Stimulated activated CD8-positive, alpha-beta memory T cell treated with anti-CD3 and anti-CD28 coated beads, Interleukin-7, amount 100 ng/mL, for 1 hour (primary cell): Measurements from ENCODE around the gene PPP1R13B.
"Not testable (repeated sequence)": the region's sequence is repeated elsewhere in the genome, so short reads cannot be mapped to it uniquely, and the experiment has no call there.

ENCODE experiments used
- DNase-seq, 2 donors: peaks; one replicate each; pipeline ENCODE4 v3.0.0-alpha.2; 2020; ENCODE audit warnings: low read depth in 2 of 2

Gene PPP1R13B

DNA sequence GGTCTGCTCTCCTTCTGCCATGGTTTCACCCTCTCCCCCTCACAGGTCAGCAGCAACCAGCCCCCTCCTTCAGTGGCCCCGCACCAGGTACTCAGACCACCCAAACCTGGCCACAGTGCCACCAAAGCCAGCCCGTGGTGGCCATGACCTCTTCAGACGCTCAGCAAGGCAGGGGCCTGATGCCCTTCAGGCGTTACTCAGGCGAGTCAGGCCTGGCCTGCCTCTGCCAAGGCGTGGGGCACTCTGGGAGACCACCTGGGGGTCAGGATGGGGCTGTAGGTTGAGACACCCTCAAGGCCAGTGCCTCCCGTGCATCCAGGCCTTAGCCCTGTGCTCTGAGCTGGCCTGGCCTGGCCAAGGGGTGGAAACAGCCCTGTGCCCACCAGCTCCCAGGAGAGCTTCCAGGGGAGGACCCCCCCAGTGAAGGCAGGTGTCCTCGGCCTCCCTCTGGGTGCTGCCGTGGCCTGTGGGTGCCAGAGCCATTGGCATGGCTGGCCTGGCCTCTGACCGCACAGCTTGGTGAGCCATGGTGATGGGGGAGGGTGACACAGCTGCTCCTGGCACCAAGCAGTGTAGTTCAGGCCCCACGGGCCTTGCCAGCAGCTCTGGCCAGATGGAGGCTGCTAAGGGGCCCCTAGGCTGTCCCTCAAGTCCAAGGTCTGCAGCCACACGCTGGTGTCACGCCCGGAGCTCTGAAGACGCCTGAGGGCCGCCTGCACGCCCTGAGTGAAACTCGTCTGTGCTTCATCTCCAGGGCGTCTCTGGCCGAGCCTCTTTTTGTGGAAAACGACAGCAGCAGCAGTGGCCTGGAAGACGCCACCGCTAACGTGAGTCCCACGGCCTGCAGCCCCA is 147.2 kb downstream of the PPP1R13B start:
- DNase-seq, result no peak

DNA sequence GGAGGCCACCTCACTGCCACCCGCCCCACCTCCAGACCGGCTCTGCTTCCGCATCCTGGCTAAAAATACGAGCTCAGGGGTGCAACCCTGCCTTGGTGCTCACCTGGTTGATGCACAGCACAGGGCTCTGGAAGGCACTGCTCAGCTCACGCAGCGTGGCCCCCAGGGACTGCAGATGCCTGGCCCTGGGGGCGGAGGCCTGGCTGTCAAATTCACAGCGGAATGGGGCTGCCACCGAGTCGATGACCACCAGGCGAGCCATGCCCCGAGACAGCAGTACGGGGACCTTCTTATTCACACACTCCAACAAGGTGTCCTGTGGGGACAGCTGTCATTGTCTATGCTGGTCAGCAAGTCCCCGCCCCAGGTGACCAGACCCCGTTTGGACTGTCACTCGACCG is 148.1 kb downstream of the PPP1R13B start:
- no peak for DNase-seq

DNA sequence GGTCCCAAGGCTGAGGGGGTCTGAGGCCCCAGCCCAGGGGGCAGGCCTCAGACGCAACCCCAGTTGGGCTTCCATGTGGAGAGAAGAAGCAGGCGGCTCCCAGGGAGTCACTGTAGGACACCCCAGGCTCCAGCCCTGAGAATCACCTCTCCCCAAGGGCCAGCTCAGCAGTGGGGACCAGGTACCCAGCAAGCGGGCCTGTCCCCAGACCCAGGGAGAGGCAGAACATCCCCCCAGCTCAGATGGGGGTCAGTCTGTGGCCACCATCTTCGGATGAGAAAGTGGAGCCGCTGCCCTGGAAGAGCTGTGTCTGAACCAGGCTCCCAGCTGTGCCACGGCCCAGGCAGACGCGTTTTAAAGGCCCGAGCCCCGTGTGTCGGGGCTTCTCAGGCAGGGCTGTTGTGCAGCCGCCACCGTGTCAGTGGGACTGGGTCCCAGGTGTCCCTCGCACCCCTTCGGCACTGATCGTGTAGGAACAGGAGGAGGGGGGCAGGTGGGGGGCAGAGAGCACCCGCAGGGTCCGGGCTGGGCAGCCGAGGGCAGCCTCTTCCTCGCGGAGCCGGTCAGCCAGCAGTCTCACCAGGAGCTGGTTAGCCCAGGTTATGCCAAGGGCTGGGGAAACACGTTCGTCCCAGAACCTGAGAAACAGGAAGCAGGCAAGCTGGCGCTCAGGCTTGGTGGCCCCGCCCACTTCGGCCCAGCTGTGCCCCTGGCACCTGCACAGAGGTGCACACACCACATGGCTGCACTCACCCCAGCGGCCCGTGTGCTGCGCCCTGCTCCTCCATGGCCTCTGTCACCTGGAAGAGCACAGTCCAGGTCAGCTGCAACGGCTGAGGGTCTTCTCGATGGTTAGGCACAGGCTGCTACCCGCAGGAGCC is 148.8 kb downstream of the PPP1R13B start:
- DNase-seq, result no peak

DNA sequence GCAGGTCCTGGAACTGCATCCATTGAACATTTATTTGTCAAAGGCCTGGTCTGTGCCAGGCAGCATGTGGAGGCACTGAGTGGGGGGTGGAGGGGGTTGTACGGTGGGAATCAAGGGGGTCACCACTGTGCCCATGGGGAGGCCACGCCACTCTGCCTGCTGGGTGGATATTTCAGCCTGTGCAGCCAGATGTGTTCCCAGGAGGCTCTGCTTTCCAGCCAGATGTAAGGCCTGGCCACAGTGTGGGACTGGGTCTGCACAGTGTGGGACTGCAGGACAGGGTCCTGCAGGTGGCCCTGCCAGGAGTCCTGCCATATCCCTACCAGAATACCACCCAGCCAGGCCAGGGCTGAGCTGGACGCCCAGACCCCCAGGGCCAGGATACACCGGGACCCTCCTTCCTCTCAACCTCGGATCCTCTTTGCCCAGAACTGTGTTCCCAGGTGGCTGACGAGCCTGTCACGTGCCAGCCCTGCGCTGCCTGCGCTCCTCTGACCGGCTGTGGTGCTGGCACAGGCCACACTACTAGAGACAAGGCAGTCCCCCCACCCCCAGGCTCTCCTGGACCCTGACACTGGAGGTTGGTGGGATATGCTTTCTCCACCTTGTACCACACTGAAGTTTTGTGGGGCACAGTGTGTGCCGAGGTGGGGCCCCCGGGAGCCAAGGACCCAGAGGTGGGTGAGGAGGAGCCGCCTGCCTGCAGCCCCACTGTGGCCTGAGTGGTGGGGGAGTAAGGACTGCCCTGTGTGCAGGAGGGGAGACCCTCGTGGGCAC is 149.6 kb downstream of the PPP1R13B start:
- DNase-seq, result no peak

DNA sequence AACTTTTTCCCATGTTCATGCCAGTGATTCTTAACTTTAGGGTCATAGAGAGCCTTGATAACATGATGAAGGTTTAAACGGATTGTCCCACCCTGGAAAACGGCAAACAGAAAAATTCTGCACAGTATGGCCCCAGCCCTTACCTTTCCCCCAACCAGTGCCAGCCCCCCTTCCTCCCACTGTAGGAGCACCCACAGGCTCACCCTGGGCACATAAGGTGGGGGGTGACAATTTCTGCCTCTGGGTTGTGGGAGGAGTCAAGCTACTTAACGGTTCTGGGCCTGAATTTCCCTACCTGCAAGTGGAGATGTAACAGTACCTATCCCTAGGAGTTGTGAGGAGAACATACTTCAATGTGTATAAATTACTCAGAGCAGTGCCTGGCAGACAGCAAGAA is 150.2 kb downstream of the PPP1R13B start:
- no peak for DNase-seq

DNA sequence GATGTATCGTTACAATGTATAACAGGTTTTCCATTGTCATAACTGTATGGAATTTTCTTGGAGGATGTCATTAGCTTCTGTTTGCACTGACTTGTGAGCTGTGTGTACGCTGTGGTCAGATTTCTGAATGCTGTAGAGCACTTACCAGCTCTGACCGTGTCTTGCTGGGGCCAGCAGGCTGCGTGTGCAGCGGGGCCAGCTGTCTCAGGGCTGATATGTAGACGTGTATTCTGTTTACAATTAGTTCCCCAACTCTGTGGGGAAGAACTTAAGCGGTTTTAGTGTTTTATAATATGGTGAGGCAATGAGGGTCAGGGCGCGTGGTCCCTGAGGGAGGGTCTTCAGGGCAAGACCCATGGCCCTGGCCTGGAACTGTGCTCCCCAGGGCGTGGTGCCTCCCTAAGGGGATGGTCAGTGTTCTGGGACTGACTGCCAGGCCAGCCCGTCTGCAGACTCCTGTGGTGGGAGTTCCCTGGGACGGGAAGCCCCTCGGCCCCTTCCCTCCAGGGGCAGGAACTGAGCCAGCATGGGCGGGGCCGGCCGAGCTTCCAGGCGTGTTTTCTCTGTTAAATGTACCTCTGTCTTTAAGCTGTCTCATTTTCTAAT is 150.8 kb downstream of the PPP1R13B start:
- no peak for DNase-seq

DNA sequence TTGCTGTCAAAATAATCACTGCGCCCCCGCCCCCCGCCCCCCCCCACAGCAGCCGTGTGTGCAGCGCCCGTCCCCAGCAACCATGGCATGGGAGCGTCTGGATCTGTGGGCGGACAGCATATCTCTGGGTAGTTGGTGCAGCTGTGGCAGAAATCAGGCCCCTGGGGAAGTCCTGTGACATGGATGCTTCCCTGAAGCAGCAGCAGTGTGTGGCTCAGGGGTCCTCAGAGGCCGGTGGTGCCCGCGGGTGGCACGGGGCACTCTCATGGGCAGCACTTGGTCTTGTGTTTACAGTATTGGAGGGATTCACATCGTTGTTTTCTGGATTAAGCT is 151.3 kb downstream of the PPP1R13B start:
- no peak for DNase-seq

DNA sequence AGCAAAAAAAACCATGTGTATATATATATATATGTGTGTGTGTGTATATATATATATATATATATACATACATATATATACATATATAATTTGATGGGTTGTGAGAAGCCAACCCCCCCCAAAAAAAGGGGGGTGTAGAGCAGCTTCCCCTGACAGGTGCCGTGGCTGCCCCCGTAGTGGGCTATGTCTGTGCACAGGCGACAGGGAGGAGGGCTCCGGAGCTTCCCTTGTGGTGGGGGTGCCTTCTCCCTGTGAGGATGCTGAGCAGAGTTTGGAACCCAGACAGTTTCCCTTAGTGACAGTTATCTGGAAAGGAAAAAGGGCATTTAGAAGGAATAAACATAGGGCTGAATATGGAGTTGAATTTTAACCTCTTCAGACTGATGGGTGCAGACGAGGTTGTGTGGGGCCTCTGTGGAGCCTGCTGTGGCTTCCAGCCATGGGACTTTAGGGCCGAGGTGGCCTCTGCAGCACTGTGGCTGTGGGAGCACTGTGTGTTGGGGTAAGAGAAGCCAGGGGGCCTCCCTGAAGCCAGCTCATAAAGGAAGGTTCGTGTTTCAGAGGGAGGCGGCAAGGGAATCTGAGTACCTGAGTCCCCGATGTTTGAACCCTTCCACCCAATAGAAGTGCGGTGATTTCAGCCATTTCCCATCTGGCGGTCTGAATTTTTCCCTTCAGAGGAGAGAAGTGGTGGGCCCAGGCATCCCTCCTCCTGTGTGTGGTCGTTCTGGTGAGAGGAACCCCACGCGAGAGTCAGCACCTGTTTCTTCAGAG is 151.9 kb downstream of the PPP1R13B start:
- no peak for DNase-seq

DNA sequence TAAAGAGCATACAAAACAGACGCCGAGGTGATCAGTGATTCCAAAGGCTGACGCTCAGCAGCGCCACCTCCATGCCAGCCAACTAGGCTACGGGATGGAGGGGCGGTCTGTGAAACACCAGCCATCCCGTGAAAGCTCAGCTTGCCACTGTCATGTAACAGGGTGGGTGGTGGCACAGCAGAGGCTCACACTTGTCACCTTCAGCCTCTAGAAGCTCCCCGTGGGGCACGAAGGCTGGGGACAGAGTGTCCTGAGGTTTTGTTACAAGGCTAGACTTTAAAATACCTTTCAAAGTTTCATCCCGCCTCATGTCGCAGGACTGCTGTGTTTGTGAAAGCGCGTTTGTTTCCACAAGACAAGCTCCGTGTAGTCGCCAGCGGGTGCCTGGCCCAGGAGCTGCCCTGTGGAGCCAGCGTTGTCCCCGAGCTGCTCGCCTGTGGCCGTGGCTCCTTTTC is 152.8 kb downstream of the PPP1R13B start:
- no peak for DNase-seq

DNA sequence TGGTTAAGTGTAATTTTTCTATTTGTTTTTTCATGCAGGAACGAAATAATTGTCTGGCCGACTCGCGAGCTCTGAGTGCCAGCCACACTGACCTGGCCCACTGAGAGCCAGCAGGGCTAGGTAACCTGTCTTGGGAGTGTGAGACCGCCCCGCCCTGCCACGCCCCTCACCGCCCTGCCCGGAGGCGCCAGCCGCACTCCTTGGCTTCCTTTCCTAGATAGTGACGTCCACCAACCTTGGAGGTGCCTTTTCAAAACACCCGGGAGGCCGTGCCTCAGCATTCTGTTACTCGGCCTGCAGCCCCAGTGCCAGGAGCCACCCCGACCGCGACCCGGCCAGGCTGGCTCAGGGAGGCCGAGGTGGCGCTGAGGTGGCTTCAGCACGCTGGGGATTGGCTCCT is 153.9 kb downstream of the PPP1R13B start:
- no peak for DNase-seq

DNA sequence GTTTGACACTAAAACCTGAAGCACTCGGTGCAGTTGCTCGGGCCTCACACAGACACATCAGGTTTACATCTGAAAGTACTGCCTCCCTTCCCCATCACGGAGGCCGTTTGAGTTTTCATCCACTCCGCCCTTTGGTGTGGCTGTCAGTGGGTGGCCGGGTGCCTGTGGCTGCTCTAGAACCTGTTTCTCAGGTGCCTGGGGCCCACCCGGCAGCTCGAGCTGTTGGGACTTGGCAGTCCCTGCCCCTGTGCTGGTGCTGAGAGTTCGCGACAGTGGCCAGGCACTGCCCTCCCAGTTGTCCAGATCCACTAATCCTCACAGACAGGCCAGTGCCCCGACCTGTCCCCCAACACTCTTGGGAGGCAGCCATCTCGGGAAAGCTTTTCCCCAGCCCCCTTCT is 154.5 kb downstream of the PPP1R13B start:
- DNase-seq, result no peak

DNA sequence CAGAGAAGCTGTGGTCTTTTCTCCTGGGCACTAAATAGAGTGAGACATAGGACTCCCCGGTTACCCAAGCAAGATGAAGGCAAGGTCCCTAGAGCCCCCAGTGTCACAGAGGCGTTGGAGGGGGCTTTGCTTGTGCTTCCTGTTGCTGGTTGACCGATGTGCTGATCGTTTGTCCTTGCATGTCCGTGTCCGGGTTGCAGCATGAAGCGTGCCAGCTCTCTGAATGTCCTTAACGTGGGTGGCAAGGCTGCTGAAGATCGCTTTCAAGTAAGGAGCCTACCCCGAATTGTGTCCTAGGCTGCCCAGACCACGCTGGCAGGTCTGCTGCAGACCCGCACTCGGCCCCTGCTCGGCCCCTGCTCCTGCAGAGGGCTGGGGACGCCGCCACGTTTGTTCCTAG is 155.2 kb downstream of the PPP1R13B start:
- no peak for DNase-seq

DNA sequence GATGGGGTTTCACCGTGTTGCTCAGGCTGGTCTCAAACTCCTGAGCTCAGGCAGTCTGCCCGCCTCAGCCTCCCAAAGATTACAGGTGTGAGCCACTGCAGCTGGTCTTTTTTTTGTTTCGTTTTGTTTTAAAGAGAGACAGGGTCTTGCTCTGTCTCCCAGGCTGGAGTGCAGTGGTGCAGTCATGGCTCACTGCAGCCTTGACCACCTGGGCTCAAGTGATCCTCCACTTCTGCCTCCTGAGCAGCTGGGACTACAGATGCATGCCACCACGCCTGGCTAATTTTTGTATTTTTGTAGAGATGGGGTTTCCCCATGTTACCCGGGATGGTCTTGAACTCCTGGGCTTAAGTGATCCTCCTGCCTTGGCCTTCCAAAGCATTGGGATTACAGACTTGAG is 155.7 kb downstream of the PPP1R13B start:
- not testable (repeated sequence) for DNase-seq

DNA sequence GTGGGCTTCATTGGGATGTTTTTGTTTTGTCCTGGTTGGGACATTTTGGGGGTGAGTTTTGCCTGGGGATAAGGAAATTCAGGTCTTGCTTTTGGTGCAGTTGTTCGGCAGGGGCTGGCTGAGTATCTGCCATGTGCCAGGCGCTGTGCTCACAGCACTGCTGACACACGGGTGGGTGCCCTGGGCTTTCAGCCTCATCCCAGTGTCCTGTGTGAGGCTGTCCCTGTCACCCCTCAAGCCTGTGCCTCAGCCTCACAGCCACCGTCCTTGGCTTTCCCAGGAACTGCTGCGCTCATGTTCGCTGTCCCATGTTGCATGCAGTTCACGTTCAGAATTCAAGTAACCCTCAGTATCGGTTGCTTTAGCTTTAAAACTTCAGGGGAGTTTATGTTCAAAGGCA is 157.0 kb downstream of the PPP1R13B start:
- DNase-seq, result no peak

DNA sequence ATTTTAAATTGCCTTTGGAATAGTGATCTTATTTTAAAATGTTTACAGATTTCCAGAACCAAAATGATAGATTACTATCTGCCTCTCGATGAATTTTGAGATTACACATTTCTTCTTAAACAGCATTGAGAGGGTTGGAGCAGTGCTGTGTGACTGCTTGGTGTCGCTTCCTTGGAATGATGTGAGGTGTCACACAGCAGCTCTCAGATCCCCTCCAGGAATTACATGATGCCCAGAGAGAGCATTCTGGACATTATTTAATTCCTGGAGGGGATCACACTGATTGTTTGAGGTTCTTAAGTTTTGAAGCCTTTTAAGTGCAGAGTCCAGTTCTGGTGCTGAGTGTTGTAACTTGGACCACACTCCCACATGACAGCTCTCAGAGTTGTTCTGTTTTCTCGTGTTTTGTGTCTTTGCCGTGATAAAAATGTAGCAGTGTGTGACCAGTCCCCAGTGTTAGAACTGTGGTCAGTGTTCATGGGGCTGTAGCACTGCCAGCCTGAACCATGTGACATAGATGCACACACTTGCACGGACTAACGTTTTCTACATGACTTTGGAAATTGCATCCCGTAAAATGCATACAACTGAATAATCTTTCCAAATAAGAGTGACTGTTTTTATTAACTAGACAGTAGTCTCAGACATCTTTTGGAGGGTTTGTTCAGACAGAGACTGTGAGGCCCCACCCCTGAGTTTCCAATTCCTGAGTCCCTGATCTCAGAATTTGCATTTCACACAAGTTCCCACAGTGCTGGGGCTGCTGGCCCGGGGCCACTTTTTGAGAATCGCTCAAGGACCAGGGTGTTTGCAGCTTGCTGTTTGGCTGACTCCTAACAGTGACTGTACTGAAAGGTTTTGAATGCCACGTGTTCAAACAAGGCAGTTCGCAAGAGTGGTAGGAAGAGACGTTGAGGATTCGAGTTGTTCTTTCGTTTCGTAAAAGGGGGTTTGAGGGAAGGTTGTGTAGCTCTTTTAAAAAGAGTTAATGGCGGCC is 158.2 kb downstream of the PPP1R13B start:
- DNase-seq, result no peak

DNA sequence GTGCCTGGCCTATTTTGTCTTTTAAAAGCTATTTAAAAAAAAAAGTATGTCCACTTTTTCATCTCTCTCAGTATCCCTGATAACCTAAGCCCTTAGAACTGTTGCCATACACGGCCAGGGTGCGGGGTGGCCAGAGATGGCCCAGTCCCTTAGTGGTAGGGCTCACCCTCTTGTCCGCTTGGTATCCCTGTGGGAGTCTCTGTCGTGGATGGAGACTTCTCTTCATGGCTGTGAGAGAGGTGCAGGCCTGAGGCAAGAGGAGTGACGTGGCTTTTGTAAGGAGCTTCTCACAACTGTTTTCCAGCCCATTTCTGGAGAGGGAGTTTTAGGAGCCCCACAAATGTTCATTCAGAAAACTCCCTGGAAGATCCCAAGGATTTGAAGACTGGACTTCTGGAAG is 158.9 kb downstream of the PPP1R13B start:
- DNase-seq, result no peak

DNA sequence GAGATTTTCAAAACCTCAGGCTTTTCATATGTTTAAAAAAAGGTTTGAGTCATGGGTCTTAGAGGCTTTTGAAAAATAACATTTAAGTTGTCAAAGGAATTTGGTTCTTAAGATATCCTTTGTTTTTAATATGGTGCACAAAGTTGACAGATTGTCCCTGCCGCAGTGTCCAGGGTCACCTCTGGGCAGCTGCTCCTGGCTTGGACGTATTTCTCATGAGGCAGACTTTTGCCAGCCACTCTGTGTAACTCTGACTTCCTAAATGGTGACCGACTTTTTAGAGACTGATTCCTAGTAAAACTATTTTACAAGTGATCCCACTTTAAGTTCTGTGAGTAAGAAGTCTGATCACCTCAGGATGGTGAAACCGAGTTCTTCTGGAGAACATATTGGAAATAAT is 159.7 kb downstream of the PPP1R13B start:
- no peak for DNase-seq

DNA sequence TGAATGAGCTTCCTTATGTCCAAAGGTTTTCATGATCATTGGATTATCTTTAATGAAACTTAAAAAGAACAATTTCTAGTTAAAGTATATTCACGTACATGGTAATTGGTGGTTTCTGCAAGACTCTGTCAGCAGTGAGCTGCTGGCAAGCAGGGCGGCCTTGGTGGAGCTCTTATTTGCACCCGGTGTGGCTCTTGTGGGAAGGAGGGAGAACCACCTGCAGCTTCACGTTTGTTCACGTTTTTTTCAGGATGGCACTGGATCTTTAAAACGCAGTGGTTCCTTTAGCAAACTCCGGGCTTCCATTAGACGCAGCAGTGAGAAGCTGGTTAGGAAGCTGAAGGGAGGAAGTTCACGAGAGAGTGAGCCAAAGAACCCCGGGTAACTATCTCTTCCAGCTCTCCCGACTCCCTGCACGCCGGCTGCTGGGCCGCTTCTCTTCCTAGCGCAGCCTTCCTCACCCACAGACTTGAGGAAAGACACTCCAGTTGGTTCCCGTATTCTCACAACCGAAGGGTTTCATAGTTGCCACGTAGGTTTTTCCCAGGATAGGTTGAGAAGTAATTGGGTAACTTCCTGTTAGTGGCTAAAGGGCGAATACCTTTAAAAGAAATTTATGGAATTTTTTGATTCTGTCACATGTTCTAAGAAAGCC is 160.4 kb downstream of the PPP1R13B start:
- no peak for DNase-seq
